ENCODE measurements around the gene NFE2L2. TPM values are rescaled to one million over a fixed set of nuclear protein-coding genes. Genes with fewer than 3 reads are reported as not detected.

NFE2L2 gene
- total and polyA plus RNA-seq, 2 experiments from 2014 or later = 88.3 to 90.2 TPM

- no peaks in the 10 kb centered on the region for H4K20me1 ChIP-seq (ENCODE audit: insufficient read depth, poor library complexity, severe bottlenecking)
- H3K9me3 ChIP-seq (ENCODE audit: low read depth) = no peaks in the 10 kb centered on the region
- H3K27ac ChIP-seq = no peak overlapping the region
- no peak overlapping the region for H2AFZ ChIP-seq
- H3K4me2 ChIP-seq = no peak overlapping the region
- H3K36me3 ChIP-seq (replicated peaks; ENCODE audit: insufficient read depth, low read depth) = no peaks in the 10 kb centered on the region
- TF ChIP-seq EZH2phosphoT487 (IDR thresholded peaks at IDR 0.05; ENCODE audit: low read depth, severe bottlenecking, unreplicated experiment) (no peak), EZH2 (IDR thresholded peaks at IDR 0.05; ENCODE audit: borderline replicate concordance) (no peak), CTCF (IDR thresholded peaks at IDR 0.05; ENCODE audit: poor library complexity) (no peak)
- H3K27me3 ChIP-seq = no peaks in the 10 kb centered on the region
- H3K9me2 ChIP-seq (replicated peaks; ENCODE audit: insufficient read depth) = no peaks in the 10 kb centered on the region
- no peaks in the 10 kb centered on the region for H3K79me2 ChIP-seq
- no peak for DNase-seq (ENCODE audit: low spot score)
- H3K4me3 ChIP-seq = no peak overlapping the region
- WGBS (ENCODE audit: low lambda C conversion rate, missing lambda C conversion rate) = 80% methylated on average over 3 of the region's 3 CpGs
- H3K4me1 ChIP-seq (ENCODE audit: insufficient read depth) = peaks cover 10% of the 10 kb centered on the region
Observed at GRCh38 chr2:177284531-177284930, 20.0 kb upstream of the NFE2L2 start.

GRCh38 chr2:177283906-177284305, 19.4 kb upstream of the NFE2L2 start:
- no peaks in the 10 kb centered on the region for H3K9me2 ChIP-seq (replicated peaks; ENCODE audit: insufficient read depth)
- H4K20me1 ChIP-seq (ENCODE audit: insufficient read depth, poor library complexity, severe bottlenecking) = no peaks in the 10 kb centered on the region
- no peaks in the 10 kb centered on the region for H3K9me3 ChIP-seq (ENCODE audit: low read depth)
- no peak overlapping the region for H3K4me3 ChIP-seq
- H3K27me3 ChIP-seq = no peaks in the 10 kb centered on the region
- H3K4me1 ChIP-seq (ENCODE audit: insufficient read depth) = peaks cover 10% of the 10 kb centered on the region
- H3K36me3 ChIP-seq (replicated peaks; ENCODE audit: insufficient read depth, low read depth) = no peaks in the 10 kb centered on the region
- no peak overlapping the region for H2AFZ ChIP-seq
- no peak overlapping the region for H3K4me2 ChIP-seq
- H3K79me2 ChIP-seq = no peaks in the 10 kb centered on the region
- TF ChIP-seq CTCF (IDR thresholded peaks at IDR 0.05; ENCODE audit: poor library complexity) = no peak
- TF ChIP-seq EZH2 (IDR thresholded peaks at IDR 0.05; ENCODE audit: borderline replicate concordance) = no peak
- no peak for TF ChIP-seq EZH2phosphoT487 (IDR thresholded peaks at IDR 0.05; ENCODE audit: low read depth, severe bottlenecking, unreplicated experiment)
- no peak overlapping the region for H3K27ac ChIP-seq
- DNase-seq (ENCODE audit: low spot score) = no peak
- WGBS (ENCODE audit: low lambda C conversion rate, missing lambda C conversion rate) = 87% methylated on average over 4 of the region's 4 CpGs

GRCh38 chr2:177282787-177283572, 18.5 kb upstream of the NFE2L2 start:
- 89% methylated on average over 5 of the region's 5 CpGs for WGBS (ENCODE audit: low lambda C conversion rate, missing lambda C conversion rate)
- Histone ChIP-seq H3K27ac (no peak overlapping the region), H3K4me1 (ENCODE audit: insufficient read depth) (peaks cover 10% of the 10 kb centered on the region), H4K20me1 (ENCODE audit: insufficient read depth, poor library complexity, severe bottlenecking) (no peaks in the 10 kb centered on the region), H3K79me2 (no peaks in the 10 kb centered on the region), H3K9me3 (ENCODE audit: low read depth) (no peaks in the 10 kb centered on the region), H3K27me3 (no peaks in the 10 kb centered on the region), H2AFZ (no peak overlapping the region), H3K4me3 (no peak overlapping the region), H3K9me2 (replicated peaks; ENCODE audit: insufficient read depth) (no peaks in the 10 kb centered on the region), H3K36me3 (replicated peaks; ENCODE audit: insufficient read depth, low read depth) (no peaks in the 10 kb centered on the region), H3K4me2 (no peak overlapping the region)
- no peak for DNase-seq (ENCODE audit: low spot score)
- no peak for TF ChIP-seq CTCF (IDR thresholded peaks at IDR 0.05; ENCODE audit: poor library complexity)
- TF ChIP-seq EZH2phosphoT487 (IDR thresholded peaks at IDR 0.05; ENCODE audit: low read depth, severe bottlenecking, unreplicated experiment) = no peak
- no peak for TF ChIP-seq EZH2 (IDR thresholded peaks at IDR 0.05; ENCODE audit: borderline replicate concordance)

All from hepatocyte (in vitro differentiated cells).